ENCODE data around the gene ALDOB.

ALDOB gene

DNA sequence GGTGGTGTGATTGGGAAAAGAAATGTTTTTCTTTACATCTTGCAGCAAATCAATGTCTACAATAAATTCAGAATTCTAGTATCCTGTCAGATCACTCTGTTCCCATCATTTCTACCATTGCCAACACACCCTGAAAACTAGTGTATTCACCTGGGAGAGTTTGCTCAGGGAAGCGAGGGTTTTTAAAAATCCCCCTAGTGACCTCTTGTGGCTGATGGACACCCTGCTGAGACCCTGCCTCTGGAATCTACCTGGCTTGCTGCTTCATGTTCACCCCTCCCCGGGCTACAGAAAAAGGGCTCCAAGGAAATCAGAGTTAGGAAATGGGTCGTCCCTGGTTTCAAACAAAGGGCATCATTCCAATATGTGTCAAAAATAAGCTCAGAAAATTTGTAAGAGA is 21.4 kb upstream of the ALDOB start:
- DNase-seq (ENCODE audit: low read depth in 2 of 2) = no peak

DNA sequence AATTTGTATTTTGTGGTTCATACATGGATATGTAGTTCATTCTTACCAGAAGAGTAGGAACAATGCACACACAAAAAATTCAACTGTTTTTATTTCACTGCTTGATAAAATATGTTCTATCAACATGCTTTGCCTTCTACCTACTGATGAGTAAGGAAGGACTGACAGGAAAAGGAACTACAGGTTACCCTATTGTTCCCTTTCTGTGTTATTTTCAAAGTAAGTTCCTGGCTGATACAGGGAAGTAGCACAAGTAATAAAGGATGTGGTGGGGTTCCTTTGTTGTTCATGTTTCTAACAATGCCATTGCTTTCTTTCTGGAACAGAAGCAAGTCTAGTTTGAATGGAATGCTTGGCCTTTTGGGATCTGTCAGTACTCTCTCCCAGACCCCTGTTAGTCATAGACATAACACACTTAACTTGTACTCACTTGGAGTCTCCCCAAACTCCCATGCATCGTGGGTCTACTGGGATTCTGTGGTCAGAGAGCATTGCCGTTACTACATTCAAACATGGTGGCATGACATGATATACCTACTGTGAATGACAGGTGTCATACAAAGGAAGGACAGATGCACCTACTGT is 20.2 kb upstream of the ALDOB start:
- DNase-seq (ENCODE audit: low read depth in 2 of 2) = no peak

DNA sequence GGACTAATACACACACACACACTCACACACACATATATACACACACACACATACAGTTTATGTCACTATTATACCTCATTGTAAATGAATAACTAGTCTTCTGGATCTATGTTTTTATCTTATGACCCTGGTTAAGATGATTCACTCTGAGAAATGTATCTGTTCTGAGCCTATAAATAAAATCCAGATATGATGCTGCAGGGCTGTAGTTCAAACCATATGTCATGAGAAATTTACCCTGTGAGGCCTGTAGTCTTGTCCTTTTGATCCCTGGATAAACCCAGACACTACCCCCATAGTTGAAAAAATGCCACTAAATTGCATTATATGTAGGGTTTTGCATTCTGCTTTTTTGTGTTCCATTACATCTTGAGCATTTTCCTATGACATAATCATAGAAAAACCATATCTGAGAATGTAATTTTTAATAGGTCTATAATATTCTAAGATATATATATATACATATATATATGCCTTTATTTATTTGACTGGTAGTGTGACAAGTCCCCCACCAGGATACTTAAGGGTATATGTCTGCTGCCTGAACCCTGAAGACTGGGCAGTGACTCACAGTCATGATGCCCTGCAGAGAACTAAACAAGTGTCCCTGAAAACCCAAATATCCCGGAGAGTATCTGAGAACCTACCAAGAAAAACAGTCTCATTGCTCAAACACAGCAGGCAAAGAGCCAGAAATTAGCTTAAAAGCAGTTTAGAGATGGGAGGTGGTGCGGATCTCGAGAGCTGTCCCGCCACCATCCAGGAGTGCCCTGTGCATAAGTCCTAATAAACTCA is 18.4 kb upstream of the ALDOB start:
- no peak for DNase-seq (ENCODE audit: low read depth in 2 of 2)

DNA sequence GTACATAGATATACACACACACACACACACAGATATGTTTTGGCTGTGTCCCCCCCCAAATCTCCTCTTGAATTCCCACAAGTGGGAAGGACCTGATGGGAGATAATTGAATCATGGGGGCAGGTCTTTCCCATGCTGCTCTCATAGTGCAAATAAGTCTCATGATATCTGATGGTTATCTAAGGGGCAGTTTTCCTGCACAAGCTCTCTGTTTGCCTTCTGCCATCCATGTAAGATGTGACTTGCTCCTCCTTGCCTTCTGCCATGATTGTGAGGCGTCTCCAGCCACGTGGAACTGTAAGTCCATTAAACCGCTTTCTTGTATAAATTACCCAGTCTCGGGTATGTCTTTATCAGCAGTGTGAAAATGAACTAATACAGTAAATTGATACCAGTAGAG is 15.9 kb upstream of the ALDOB start:
- no peak for DNase-seq (ENCODE audit: low read depth in 2 of 2)

DNA sequence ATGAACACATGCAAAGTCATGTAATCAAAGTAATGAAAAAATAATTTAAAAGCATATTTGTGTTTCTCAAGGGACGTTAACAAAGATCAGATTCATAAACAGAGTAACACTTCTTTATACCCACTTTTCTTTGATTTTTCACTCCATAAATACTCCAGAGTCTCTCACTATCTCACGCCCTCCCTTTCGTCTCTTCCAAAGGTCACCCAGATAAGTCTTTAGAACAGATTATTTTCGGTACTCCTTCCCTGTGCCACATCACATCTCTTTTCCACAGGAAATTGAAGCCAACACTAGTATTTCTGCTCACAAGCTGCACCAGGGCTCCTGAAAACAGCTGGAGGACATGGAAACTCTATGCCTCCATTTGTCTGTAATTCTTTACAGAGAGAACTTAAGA is 15.4 kb upstream of the ALDOB start:
- DNase-seq (ENCODE audit: low read depth in 2 of 2) = no peak

DNA sequence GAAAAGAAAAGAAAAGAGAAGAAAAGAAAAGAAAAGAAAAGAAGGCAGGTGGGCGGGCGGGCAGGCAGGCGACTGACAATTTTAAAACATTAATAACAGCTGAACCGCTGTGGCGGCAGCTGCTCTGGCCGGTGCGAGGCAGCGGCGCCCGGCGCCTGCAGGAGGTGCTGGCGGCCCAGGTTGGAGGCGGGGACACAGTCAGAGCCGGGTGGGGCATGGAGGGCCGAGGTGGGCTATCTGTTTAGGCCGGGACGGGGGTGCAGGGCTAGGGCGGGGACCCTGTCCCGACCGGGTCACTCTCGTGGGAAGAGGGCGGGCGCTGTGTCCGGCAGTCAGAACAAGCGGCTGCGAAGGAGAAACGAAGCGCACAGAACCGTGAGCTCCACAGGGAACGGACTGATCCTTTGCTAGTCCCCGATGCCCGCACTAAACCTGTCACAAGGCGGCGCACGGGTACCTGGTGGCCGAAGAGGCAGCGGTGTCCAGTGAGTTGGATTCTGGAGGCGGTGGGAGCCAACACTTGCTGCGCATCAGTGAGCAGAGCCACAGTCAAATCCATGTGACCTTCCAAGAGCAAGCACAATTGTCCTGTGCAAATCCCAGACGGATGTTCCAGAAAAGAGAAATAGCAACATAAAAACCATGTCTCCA is 13.6 kb upstream of the ALDOB start:
- peak; percentile 3 to 20 for DNase-seq (ENCODE audit: low read depth in 2 of 2)

DNA sequence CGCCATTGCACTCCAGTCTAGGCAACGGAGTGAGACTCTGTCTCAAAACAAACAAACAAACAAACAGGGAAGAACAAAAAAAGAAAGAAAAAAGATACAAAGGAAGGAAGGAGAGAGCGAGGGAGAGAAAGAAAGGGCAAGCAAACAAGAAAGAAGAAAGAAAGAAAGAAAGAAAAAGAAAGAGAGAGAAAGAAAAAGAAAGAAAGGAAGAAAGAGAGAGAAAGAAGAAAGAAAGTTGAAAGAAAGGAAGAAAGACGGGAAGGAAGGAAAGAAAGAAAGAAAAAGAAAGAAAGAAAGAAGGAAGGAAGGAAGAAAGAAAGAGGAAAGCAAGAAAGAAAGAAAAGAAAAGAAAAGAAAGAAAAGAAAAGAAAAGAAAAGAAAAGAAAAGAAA is 13.1 kb upstream of the ALDOB start:
- DNase-seq (ENCODE audit: low read depth in 2 of 2) = no peak

DNA sequence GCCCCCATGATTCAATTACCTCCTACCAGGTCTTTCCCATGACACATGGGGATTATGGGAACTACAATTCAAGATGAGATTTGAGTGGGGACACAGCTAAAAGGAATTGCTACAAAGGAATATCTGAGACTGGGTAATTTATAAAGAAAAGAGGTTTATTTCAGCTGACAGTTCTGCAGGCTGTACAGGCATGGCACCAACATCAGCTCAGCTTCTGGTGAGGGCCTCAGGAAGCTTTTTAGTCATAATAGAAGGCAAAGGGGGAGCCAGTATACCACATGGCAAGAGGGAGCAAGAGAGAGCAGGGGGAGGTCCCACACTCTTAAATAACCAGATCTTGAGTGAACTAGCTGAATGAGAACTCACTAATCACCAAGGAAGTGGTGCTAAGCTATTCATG is 11.2 kb upstream of the ALDOB start:
- DNase-seq (ENCODE audit: low read depth in 2 of 2) = no peak

DNA sequence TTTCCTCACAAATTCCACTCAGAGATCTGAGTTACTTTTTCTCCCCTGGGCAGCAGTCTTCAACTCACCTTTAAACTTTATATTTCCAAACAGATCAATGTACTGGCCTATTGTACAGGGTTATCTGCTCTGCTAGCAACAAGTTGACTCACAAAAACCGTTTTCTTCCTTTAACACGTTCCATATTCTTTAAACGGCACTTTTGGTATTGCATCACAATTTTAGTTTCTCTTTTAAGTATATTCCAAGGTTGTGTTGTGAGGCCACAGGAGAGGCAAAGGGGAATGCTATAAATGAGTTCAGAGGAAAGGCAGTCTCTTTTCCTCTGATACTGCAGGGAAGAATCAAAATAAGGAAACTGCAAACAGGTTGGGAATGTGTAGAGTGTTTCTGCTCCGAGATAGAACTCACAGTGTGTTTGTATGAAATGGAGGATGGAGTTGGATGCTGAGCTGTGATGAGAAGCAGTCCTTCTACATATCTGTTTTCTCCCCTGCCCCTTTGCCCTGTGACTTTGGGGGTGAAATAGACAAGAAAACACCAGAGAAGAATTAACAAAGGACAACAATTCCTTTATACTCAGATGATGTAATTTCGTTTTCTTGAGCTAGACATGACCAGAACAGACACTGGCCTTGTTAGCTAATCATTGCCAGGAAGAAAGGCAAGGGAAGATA is 9.9 kb upstream of the ALDOB start:
- no peak for DNase-seq (ENCODE audit: low read depth in 2 of 2)

DNA sequence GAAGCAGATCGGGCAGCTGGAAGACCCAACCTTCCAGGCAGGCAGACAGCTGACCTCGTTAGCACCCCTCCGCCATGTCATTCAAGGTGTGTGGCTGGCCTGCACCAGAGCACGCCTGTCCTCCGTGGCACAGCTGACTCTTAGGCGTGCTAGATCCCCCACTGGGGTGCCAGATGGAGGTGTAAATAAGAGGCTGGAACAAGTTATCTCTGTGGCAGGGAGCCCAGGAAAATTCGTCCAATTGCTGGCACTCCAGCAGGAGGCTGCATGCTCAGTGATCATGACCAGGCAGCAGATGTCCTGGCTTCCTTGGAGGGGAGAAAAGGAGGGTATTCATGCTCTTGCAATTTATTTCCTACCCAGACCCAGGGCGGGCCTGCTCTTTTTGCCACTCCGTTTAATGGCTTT is 7.8 kb upstream of the ALDOB start:
- no peak for DNase-seq (ENCODE audit: low read depth in 2 of 2)

DNA sequence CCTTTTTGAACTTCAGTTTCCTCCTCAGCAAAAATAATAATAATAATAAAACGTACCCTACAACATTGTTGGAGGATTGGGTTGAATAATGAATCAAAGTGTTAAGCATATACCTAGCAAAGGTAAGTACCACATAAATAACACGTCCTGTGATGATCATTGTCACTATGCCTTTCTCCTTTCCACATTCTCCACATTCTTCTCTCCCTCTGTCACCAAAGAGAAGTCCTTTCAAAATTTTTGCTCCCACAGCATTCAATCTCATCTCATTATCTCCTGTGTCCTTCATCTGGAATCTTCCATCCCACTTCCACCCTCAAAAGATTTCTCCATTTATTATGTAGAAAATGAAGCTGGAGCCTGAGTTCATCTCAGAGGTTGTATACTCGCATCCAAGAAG is 7.2 kb upstream of the ALDOB start:
- no peak for DNase-seq (ENCODE audit: low read depth in 2 of 2)

DNA sequence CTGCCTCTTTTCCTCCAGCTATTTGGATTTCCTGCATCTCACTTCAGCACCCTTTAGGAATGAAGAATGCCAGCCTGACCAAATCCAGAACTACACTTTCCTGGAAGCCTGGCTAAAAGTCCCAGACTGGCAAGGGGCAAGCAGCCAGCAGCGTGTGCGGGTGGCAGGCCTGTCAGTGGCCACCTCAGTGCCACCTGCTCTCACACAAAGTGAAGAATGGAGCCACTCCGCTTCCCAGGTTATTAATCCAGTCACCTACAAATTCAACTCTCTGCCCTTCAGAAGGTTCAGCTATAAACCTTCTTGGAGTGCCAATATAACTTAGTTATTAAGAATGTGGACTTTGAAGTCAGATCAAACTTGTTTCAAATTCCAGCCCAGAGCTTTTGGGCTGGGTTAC is 6.7 kb upstream of the ALDOB start:
- no peak for DNase-seq (ENCODE audit: low read depth in 2 of 2)

DNA sequence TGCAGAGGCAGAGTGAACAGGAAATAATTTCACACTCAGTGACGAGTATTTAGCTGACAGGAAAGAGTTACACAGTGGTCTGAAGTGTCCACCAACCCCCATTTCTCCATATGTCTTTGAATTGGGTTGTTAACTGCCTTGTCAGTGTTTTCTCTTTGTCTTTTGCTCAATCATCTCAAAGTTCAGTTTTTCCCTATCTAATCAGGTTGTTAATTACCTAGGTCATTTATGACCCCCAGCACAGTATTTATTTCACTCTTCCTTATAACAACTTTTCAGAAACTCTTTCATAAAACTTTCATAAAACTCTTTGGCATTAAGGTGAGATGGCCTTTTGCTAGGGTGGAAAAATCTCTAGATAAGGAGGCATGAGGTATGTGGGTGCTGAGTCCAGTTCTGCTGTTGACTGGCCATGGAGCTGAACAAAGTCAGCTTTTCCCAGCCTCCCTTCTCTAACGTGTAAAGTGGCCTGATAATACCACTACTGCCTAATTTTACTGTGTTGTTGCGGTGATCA is 5.2 kb upstream of the ALDOB start:
- DNase-seq (ENCODE audit: low read depth in 2 of 2) = no peak

DNA sequence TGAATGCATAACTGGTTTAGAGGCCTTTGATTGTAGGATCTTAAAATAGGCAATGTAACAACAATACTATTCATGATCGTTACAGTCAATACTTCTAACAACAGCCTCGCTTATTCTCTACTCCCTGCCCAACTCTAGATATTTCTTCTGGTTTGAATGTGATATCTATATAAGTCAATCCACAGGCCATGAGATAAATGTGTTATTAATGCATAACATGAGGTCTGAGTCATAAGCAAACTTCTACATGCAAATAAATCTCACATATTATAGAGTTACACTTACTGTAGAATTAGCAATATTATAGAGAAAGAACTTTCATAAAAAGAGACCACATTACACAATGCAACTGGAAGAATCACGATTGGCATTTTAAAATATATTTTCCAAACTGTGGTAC is 2.9 kb upstream of the ALDOB start:
- no peak for DNase-seq (ENCODE audit: low read depth in 2 of 2)

DNA sequence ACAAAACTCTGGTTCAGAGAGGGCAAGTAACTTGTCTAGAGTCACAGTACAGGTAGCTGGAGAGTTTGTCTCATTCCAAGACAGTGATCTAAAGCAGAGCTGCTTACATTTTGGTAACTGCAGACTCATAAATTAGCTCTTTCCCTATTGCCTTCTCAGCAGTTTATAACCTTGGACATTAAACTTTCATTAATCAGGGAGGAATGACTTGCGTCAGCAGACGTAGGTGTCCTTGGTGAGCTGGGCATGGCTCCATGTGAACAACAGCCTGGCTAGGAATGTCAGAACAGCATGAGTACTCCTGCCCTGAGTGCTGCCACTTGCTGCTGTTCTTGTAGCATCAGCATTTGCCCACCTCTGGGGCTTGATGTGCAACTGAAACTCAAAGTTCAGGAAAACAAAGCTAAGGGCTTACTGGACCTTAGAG is 2.2 kb upstream of the ALDOB start:
- no peak for DNase-seq (ENCODE audit: low read depth in 2 of 2)

DNA sequence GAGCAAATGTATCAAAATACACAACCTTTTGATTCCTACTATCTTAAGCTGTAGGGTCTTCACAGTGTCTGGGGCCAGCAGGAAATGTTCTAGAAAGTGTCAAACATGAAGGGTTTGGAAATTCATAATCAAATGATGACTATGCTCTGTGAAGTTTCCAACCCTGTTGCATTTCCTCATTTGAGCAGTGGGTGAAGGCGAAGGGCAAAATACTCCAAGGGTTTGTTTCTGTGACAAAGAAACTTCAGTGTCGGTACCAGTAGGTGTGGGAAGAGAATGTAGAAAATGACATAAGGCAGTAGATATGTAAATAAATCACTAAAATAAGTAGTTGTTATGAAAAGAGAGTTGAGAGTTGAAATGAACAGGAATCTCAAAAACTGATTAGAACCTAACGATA is 576 bp downstream of the ALDOB start:
- no peak for DNase-seq (ENCODE audit: low read depth in 2 of 2)

DNA sequence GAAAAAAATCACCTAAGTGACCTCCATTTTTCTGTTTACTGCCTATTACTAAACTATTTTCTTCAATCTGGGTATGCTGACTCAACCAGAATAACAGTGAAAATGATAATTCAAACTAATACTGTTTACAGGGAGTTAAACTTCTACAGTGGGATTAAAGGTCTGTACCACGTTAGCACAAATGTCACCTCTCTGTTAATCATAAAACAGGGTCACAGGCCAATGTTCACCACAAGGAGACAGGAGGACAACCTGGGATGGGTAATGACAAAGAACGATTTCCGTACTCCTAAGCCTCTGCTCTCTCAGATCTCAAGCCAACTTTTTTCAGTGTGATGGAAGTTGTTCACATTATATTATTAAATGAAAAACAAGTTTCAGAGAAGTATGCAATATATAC is 2.3 kb downstream of the ALDOB start:
- no peak for DNase-seq (ENCODE audit: low read depth in 2 of 2)

DNA sequence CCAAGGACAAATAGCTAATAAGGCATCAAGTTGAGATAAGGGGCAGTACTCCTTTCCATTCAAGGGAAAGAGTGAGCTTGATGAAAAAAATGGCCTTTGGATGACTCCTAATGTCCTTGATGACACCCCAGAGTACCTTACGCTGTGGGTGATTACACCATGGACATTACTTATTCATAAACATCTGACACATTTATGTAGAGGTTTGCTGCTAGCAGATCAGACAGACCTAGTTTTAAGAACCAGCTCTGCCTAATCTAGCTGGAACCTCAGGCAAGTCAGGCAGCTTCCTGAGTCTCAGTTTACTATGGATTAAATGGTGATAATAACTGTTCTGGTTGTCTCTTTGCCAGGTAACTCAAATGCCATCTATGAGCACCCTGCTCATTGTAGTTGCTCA is 2.8 kb downstream of the ALDOB start:
- no peak for DNase-seq (ENCODE audit: low read depth in 2 of 2)

DNA sequence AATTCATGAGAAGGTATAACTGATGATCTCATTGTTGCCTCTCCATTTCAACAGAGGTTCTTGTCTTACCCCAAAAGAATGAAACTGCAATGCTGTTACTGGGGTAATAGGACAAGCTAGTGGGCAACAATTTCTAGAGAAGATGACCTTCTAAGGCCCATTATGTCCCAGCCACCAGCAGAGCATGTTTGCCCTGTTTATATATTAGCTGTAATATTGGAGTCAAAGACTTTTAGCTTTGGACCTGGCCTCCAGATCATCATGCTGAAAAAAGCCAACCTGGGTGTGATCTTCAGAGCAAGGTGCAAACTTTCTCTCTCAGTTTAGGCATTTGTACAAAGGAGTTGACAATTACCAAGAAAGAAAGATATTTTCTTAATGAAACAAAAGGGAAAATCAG is 3.4 kb downstream of the ALDOB start:
- no peak for DNase-seq (ENCODE audit: low read depth in 2 of 2)

DNA sequence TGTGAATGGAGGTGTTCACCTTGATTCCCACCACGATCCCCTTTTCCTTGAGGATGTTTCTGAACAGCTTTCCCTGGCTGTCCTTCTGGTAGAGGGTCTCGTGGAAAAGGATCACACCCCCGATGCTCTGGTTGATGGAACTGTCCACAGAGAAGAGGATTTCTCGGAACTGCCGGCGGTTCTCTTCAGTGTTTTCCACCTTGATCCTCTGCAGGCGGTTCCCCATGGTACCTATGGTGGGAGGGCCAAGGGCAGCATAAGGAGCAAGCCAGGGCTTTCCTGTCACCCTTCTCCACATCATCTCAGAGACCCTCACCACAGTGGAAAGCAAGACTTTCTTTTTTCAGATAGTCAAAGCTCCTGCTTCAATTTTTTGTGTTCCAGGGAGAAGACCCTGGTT is 5.8 kb downstream of the ALDOB start:
- no peak for DNase-seq (ENCODE audit: low read depth in 2 of 2)

DNA sequence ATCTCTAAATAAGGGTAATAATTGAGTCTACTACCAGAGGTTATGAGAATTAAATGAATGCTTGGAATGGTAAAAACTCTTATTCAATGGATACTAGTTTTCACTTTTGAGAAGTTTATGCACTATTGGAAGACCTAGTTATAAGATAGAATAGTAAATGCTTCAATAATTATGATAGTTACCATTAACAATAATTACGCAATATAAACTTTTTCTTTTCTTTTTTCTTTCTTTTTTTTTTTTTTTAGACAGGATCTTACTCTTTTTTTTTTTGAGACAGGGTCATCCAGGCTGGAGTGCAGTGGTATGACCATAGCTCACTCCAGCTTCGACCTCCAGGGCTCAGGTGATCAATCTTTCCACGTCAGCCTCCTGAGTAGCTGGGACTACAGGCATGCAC is 6.7 kb downstream of the ALDOB start:
- DNase-seq (ENCODE audit: low read depth in 2 of 2) = no peak

DNA sequence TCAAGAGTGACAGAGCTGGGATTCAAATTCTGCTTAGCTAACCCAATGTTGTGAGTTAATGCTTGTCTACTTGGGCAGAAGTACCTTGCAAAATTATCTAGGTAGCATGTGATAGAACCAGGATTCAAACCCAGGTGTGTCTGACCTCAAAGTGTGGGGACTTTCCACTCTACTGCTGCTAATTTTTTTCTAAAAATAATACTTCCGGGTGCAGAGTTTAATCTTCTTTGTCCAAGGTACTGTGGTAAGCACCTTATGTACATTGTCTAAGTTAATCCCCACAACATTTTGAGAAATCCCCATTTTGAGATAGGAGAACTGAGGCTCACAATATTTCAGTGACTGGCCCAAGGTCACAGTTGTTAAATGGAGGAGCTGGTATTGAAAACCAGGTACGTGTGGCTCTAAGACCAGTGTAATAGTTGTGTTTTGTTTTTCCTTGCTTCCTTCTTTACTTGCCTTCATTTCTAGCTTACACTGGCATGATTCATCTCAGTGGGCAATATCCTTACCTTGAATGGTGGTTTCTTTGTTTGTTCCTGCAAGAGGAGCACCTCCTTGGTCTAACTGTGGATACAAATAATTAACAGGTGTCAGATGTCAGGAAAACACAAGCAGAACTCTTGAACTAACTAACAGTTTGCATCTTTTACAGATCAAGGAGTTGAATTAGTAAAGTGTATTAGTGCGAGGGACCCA is 7.5 kb downstream of the ALDOB start:
- DNase-seq (ENCODE audit: low read depth in 2 of 2) = no peak

Data from stimulated activated CD4-positive, alpha-beta T cell treated with anti-CD3 and anti-CD28 coated beads, Interleukin-12 subunit alpha, Interleukin-12 subunit beta, amount 100 ng/mL, for 24 hours (primary cell).